Dendritic cell treated with granulocyte-macrophage colony-stimulating factor and Interleukin-4, amounts not matched to agents 40 ng/mL and 50 ng/mL, for 4 days (primary cell): ENCODE data around the gene ZNF552.
"Not testable (repeated sequence)": the region's sequence is repeated elsewhere in the genome, so short reads cannot be mapped to it uniquely, and the experiment has no call there.

Experiments used
- H3K27ac Mint-ChIP-seq: one replicate; pipeline ENCODE4 v1.8.0; 2022; ENCODE audit warnings: mild to moderate bottlenecking, mixed read lengths
- H3K27me3 Mint-ChIP-seq: one replicate; pipeline ENCODE4 v1.8.0; 2022; ENCODE audit warnings: mild to moderate bottlenecking, mixed read lengths
- H3K36me3 Mint-ChIP-seq: one replicate; pipeline ENCODE4 v1.8.0; 2022; ENCODE audit warnings: low read depth, mixed read lengths
- H3K4me1 Mint-ChIP-seq: one replicate; pipeline ENCODE4 v1.8.0; 2022; ENCODE audit warnings: low read depth, mixed read lengths
- H3K4me3 Mint-ChIP-seq: one replicate; pipeline ENCODE4 v1.8.0; 2022; ENCODE audit warnings: mild to moderate bottlenecking, moderate library complexity, mixed read lengths
- H3K9me3 Mint-ChIP-seq: one replicate; pipeline ENCODE4 v1.8.0; 2022; ENCODE audit warnings: mixed read lengths
- intact Hi-C: fragments of 100-400 bp; cut with micrococcal nuclease; formaldehyde crosslinking; loops from one replicate; pipeline ENCODE4 v1.15.0; 2022

Gene ZNF552

DNA sequence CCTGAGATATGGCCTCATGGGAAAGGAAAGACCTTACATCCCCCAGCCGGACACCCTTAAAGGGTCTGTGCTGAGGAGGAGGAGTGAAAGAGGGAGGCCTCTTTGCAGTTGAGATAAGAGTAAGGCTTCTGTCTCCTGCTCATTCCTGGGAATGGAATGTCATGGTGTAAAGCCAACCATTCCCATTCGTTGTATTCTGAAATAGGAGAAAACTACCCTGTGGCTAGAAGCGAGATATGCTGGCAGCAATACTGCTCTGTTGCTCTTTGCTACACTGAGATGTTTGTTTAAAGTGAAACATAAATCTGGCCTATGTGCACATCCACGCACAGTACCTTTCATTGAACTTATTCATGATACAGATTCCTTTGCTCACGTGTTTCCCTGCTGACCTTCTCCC lies 14.6 kb upstream of the ZNF552 start:
- Mint-ChIP-seq H3K36me3 (peaks cover 65% of the 10 kb centered on the region), H3K27ac (no peak overlapping the region), H3K9me3 (peaks cover 10% of the 10 kb centered on the region), H3K27me3 (no peaks in the 10 kb centered on the region), H3K4me1 (peaks cover 12% of the 10 kb centered on the region), H3K4me3 (no peak overlapping the region)
- intact Hi-C loops: no loop called here

DNA sequence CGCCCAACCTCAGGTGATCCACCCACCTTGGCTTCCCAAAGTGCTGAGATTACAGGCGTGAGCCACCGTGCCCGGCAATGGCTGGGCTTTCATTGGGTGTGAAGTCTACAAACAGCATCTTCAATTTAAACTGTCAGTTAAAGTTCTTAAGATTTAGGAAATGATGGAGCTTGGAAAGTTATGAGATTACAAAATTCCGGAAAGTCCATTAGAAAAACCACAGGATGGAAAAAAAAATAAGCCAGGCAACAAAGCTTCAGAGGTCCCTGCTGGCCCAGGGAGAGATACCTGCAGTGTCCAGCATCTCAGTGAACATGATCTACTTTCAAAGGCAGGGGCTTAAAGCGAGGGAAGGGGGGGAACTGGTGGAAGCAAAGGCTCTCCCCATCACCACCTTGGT lies 10.8 kb upstream of the ZNF552 start:
- H3K4me1 Mint-ChIP-seq: peaks cover 43% of the 10 kb centered on the region
- intact Hi-C loops: no loop called here
- H3K27ac Mint-ChIP-seq: no peak overlapping the region

DNA sequence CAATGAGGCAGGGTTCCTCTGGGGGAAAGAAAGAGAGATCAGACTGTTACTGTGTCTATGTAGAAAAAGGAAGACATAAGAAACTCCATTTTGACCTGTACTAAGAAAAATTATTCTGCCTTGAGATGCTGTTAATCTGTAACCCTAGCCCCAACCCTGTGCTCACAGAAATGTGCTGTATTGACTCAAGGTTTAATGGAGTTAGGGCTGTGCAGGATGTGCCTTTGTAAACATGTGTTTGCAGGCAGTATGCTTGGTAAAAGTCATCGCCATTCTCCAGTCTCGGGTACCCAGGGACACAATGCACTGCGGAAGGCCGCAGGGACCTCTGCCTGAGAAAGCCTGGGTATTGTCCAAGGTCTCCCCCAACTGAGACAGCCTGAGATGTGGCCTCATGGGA lies 8.9 kb upstream of the ZNF552 start:
- H3K4me3 Mint-ChIP-seq, H3K27me3 Mint-ChIP-seq, H3K9me3 Mint-ChIP-seq, intact Hi-C loops: not testable (repeated sequence)
- Mint-ChIP-seq H3K36me3 (peaks cover 83% of the 10 kb centered on the region), H3K27ac (peak overlapping the region; percentile 9), H3K4me1 (peaks cover 41% of the 10 kb centered on the region)

More for the DNA sequence above, 10.8 kb upstream of the ZNF552 start:
- H3K27me3 Mint-ChIP-seq: no peaks in the 10 kb centered on the region
- H3K36me3 Mint-ChIP-seq: peaks cover 88% of the 10 kb centered on the region
- no peak overlapping the region for H3K4me3 Mint-ChIP-seq
- peaks cover 10% of the 10 kb centered on the region for H3K9me3 Mint-ChIP-seq

DNA sequence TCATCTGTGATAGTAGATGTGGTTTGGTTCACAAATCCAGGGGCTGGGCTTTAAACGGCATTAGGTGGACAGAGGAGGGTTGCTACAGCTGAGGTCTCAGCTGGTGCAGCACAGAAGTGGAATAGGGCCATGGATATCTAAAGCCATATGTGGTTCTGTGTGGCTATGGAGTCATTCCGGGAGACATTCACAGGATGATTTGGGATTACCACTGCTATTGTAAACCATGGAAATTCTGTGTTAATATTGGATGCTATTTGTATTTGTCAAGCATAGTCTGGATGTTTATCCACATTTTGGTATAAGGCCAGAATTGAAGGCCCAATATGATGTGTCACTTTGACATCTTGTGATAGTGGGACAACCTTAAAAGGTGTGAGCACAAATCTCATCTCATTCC lies 8.4 kb upstream of the ZNF552 start:
- H3K9me3 Mint-ChIP-seq: not testable (repeated sequence)

DNA sequence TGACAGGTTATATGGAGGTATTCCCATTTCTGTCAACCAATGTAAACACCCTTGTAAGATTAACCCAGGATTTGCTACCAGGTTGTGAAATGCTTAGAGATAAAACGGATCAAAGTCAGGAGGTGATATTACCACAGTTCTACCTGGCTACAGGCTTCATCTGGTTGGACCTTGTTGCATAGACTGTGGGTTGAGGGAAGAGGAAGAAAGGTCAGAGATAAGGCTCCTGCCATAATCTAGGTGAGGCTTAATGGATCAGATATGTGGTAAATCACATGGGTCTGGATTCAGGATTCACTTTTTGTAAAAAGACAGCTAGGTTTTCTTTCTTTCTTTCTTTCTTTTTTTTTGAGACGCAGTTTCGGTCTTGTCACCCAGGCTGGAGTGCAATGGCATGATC lies 6.8 kb upstream of the ZNF552 start:
- H3K27ac Mint-ChIP-seq, H3K27me3 Mint-ChIP-seq, intact Hi-C loops, H3K4me3 Mint-ChIP-seq, H3K9me3 Mint-ChIP-seq: not testable (repeated sequence)
- Mint-ChIP-seq H3K4me1 (peaks cover 41% of the 10 kb centered on the region), H3K36me3 (peaks cover 66% of the 10 kb centered on the region)

More for the DNA sequence above, 8.4 kb upstream of the ZNF552 start:
- H3K4me1 Mint-ChIP-seq: peaks cover 41% of the 10 kb centered on the region
- H3K27me3 Mint-ChIP-seq, intact Hi-C loops, H3K27ac Mint-ChIP-seq, H3K4me3 Mint-ChIP-seq: not testable (repeated sequence)
- H3K36me3 Mint-ChIP-seq: peaks cover 80% of the 10 kb centered on the region

DNA sequence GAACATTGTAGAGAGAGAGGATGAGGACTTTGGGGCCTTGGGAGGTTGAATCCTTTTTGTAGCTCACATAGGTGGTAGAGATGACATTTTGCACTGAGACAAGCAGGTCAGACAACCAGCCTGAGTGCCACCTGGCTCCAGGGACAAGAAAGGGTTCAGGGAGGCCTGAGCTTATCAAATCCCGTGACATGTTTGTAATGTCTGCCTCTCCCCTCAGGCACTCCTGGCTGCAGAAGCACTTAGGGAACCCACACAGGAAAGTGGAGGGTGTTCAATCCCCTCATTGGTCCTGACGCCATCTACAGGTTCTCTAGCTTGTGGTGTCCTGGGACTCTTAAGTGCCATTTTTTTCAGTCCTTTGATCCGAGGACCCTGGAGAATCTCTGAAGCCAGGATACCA lies 6.4 kb upstream of the ZNF552 start:
- Mint-ChIP-seq H3K27ac (peak overlapping the region; percentile 91), H3K4me1 (peaks cover 41% of the 10 kb centered on the region)
- not testable (repeated sequence) for H3K27me3 Mint-ChIP-seq

DNA sequence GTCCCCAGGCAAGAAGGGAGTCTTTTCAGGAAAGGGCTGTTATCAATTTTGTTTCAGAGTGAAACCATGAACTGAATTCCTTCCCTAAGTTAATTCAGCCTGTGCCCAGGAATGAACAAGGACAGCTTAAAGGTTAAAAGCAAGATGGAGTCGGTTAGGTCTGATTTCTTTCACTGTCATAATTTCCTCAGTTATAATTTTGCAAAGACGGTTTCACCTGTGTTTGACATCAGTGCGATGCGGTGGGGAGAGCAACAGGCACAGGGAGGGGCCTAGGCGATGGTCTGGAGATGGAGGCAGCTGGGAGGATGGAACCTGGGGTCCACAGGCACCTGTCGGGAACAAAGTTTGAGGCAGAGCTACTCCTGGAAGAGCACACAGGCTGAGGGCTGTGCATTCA lies 5.9 kb upstream of the ZNF552 start:
- H3K9me3 Mint-ChIP-seq: no peaks in the 10 kb centered on the region
- peaks cover 57% of the 10 kb centered on the region for H3K36me3 Mint-ChIP-seq
- H3K27ac Mint-ChIP-seq: peak overlapping the region; percentile 91
- no peaks in the 10 kb centered on the region for H3K27me3 Mint-ChIP-seq
- intact Hi-C loops: no loop called here
- peaks cover 41% of the 10 kb centered on the region for H3K4me1 Mint-ChIP-seq
- peak overlapping the region; percentile 94 for H3K4me3 Mint-ChIP-seq

More for the DNA sequence above, 6.4 kb upstream of the ZNF552 start:
- H3K4me3 Mint-ChIP-seq, intact Hi-C loops, H3K9me3 Mint-ChIP-seq: not testable (repeated sequence)
- peaks cover 62% of the 10 kb centered on the region for H3K36me3 Mint-ChIP-seq

DNA sequence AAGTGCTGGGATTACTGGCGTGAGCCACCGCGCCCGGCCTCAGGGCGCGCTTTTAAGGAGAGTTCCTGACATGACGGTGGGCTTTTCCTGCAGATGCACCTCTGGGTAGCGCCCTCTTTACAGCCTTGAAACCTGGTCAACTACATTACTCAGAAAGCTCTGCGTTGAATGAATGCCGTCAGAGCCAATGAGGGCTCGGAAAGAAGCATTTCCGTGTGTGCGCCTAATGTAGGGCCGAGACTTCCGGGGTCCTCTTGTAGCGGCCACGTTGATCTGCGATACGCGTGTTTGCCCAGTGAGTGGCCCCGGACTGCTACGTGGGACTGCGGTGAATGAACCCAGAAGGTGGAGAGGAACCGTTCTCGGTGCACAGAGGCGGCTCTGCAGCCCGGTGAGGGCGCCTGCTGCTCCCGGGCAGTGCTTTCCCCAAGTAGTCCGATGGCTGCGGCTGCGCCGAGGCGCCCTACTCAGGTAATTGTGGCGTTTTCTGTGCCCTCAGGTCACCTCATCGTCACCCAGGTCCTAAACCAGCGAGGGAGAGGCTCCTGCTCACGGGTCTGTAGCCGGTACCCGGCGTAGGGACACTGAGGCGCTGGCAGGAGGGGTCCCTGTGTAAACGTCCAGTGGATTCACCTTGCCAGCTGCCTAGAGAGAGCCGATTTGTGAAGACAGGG lies 4.9 kb upstream of the ZNF552 start:
- no peaks in the 10 kb centered on the region for H3K27me3 Mint-ChIP-seq
- H3K9me3 Mint-ChIP-seq: no peaks in the 10 kb centered on the region
- intact Hi-C loops: loop anchor here (5.0 to 10.0 kb wide), 2 partner anchors 55 to 92 kb away; partner anchors contain the start of genes ZNF586 and ZNF671
- H3K27ac Mint-ChIP-seq: peak overlapping the region; percentile 91
- peaks cover 48% of the 10 kb centered on the region for H3K4me1 Mint-ChIP-seq
- peaks cover 53% of the 10 kb centered on the region for H3K36me3 Mint-ChIP-seq
- peak overlapping the region; percentile 94 for H3K4me3 Mint-ChIP-seq

DNA sequence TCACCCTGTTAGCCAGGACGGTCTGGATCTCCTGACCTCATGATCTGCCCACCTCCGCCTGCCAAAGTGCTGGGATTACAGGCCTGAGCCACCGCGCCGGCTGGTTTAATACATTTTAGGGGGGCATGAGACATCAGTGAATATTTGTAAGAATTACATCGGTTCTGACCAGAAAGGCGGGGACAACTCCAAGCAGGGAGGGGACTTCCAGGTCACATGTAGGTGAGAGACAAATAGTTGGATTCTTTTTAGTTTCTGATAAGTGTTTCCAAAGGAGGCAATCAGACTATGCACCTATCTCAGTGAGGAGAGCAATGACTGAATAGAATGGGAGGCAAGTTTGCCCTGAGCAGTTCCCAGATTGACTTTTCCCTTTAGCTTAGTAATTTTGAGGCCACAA lies 3.7 kb upstream of the ZNF552 start:
- peaks cover 48% of the 10 kb centered on the region for H3K4me1 Mint-ChIP-seq
- H3K4me3 Mint-ChIP-seq: no peak overlapping the region
- no peaks in the 10 kb centered on the region for H3K9me3 Mint-ChIP-seq
- H3K36me3 Mint-ChIP-seq: peaks cover 47% of the 10 kb centered on the region
- intact Hi-C loops: loop anchor here (5.0 to 10.0 kb wide), 2 partner anchors 54 to 91 kb away; partner anchors contain the start of genes ZNF586 and ZNF671
- H3K27me3 Mint-ChIP-seq: no peaks in the 10 kb centered on the region
- H3K27ac Mint-ChIP-seq: no peak overlapping the region

DNA sequence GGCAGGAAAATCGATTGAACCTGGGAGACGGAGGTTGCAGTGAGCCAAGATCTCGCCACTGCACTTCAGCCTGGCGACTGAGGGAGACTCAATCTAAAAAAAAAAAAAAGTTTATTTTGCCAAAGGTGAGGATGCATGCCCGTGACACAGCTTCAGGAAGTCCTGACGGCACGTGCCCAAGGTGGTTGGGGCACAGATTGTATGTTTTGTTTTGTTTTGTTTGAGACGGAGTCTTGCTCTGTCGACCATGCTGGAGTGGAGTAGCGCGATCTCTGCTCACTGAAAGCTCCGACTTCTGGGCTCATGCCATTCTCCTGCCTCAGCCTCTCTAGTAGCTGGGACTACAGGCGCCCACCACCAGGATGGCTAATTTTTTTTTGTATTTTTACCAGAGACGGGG lies 3.3 kb upstream of the ZNF552 start:
- Mint-ChIP-seq H3K27me3 (no peaks in the 10 kb centered on the region), H3K4me3 (no peak overlapping the region), H3K9me3 (no peaks in the 10 kb centered on the region), H3K27ac (no peak overlapping the region), H3K36me3 (peaks cover 49% of the 10 kb centered on the region), H3K4me1 (peaks cover 48% of the 10 kb centered on the region)
- intact Hi-C loops: loop anchor here (5.0 to 10.0 kb wide), 2 partner anchors 53 to 91 kb away; partner anchors contain the start of genes ZNF586 and ZNF671

DNA sequence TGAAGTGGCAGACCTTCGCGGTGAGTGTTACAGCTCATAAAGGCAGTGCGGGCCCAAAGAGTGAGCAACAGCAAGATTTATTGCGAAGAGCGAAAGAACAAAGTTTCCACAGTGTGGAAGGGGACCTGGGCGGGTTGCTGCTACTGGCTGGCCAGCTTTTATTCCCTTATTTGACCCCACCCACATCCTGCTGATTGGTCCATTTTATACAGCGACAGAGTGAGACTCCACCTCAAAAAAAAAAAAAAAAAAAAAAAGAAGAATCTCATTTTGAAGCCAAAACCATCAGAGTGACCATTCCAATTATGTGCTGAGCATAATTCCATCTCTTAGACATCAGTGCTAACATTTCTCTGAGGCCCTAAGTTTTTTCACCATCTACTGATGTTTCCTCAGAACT lies 1.9 kb upstream of the ZNF552 start:
- no peak overlapping the region for H3K27ac Mint-ChIP-seq
- peaks cover 46% of the 10 kb centered on the region for H3K36me3 Mint-ChIP-seq
- intact Hi-C loops: loop anchor here (5.0 to 10.0 kb wide), 2 partner anchors 52 to 89 kb away; partner anchors contain the start of genes ZNF586 and ZNF671
- H3K4me1 Mint-ChIP-seq: peaks cover 50% of the 10 kb centered on the region
- no peaks in the 10 kb centered on the region for H3K9me3 Mint-ChIP-seq
- H3K4me3 Mint-ChIP-seq: no peak overlapping the region
- H3K27me3 Mint-ChIP-seq: no peaks in the 10 kb centered on the region

DNA sequence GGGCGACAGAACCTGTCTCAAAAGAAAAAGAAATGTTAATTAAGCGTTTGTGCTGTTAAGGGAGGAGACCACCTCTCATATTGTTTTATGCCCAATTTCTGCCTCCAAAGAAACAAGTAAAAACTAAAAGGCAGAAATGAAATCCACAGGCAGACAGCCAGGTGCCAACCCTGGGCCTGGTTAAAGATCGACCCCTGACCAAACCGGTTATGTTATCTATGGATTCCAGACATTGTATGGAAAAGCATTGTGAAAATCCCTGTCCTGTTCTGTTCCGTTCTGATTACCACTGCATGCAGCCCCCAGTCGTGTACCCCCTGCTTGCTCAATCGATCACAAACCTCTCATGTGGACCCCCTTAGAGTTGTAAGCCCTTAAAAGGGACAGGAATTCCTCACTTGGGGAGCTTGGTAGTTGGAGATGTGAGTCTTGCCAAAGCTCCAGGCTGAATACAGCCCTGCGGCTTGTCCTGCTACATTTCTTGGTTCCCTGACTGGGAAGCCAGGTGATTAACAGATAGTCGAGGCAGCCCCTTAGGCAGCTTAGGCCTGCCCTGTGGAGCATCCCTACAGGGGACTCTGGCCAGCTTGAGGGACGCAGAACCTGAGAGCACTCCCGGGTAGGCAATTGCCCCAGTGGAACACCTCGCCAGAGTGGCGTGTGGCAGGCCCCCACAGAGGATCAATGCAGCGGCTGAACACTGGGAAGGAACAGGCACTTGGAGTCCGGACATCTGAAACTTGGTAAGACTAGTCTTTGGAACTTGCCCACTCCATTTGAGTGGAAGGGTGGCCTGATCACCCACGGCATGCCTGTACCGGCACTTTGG lies 748 bp upstream of the ZNF552 start:
- H3K27me3 Mint-ChIP-seq: no peaks in the 10 kb centered on the region
- H3K27ac Mint-ChIP-seq: peak overlapping the region; percentile 84
- H3K4me1 Mint-ChIP-seq: peaks cover 41% of the 10 kb centered on the region
- H3K4me3 Mint-ChIP-seq: peak overlapping the region; percentile 93
- intact Hi-C loops: loop anchor here (5.0 to 10.0 kb wide), 2 partner anchors 51 to 88 kb away; partner anchors contain the start of genes ZNF586 and ZNF671
- peaks cover 47% of the 10 kb centered on the region for H3K36me3 Mint-ChIP-seq
- H3K9me3 Mint-ChIP-seq: no peaks in the 10 kb centered on the region

DNA sequence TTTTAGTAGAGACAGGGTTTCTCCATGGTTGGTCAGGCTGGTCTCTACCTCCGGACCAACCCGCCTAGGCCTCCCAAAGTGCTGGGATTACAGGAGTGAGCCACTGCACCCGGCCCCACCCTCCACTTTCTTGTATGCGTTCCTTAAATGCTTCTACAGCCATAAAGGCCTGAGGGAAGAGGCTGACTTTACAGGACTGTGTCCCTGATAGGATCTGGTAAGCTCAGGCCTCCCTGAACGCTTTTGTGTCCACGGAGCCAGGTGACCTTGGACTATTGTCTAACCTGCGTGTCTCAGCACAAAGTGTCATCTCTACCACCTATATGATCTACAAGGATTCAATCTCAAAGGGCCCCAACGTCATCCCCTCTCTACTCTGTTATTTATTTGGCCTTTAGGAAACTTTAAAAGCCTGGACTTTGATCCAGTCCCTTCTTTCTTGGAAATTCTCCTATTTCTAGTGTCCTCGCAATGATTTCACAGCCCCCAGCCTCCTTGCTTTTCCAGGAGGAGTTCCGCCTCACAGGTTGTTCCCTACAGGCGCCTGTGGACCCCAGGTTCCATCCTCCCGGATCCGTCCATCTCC lies 701 bp downstream of the ZNF552 start:
- peaks cover 47% of the 10 kb centered on the region for H3K36me3 Mint-ChIP-seq
- H3K27me3 Mint-ChIP-seq: no peaks in the 10 kb centered on the region
- peaks cover 40% of the 10 kb centered on the region for H3K4me1 Mint-ChIP-seq
- intact Hi-C loops: loop anchor here (10.0 kb wide), 1 partner anchor 49 kb away; the partner anchor contains the start of gene ZNF586
- H3K4me3 Mint-ChIP-seq: peak overlapping the region; percentile 93
- H3K27ac Mint-ChIP-seq: peak overlapping the region; percentile 84
- H3K9me3 Mint-ChIP-seq: no peaks in the 10 kb centered on the region
